HG03575 (cell line): ENCODE data around the gene PABPC1L.

Source experiments
- ATAC-seq: cut with Tn5 transposase; IDR thresholded peaks from one replicate; pipeline ENCODE4 v1.9.1; 2021; ENCODE audit not compliant: unreplicated experiment, insufficient number of reproducible peaks, low FRiP score; ENCODE audit errors: extremely low read depth

The PABPC1L gene

GRCh38 chr20:44896583-44896982 lies 13.3 kb upstream of the PABPC1L start:
- ATAC-seq: no peak

DNA sequence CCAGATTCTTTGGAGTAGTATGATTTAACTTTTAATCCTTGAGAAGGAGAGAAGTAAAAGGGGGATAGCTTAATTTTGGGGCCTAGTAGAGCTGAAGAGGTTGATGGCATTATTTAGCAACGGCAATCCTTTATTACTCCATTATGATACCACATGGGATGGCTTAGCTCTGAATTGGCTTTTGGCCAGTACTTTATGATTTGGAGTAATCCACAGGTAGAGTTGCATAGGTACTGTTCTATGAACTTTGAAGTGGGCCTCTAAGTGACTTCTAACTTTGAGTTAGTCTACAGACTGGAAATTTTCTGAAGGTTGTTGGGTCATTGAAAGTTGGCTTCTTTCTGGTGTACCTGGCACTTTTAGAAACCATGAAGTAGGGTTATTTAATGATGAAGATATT lies 12.7 kb upstream of the PABPC1L start:
- ATAC-seq: no peak

DNA sequence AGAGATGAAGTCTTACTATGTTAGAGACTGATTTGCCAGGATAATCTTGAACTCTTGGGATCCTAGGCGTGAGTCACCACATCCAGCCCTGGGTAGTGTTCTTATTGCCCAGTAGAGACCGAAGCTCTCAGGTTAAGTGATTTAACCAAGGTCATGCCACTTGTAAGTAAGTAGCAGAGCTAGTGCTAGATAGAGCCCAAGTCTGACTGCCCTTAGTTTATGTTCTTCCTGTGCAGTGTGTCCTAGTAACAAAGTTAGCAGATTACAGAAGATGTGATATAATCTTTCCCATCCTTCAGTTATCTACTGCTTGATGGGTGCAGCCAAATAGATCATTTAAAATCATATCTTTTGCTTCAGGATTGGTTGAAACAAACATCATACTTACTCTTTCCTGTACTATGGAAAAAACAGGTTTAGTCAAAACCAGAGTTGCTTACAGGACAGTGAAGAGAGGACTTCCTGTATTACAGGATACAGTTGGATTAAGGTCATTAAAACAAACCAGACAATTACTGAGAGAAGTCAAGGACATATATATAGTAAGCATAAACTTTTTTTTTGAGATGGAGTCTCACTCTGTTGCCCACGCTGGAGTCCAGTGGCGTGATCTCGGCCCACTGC lies 9.5 kb upstream of the PABPC1L start:
- ATAC-seq: no peak

DNA sequence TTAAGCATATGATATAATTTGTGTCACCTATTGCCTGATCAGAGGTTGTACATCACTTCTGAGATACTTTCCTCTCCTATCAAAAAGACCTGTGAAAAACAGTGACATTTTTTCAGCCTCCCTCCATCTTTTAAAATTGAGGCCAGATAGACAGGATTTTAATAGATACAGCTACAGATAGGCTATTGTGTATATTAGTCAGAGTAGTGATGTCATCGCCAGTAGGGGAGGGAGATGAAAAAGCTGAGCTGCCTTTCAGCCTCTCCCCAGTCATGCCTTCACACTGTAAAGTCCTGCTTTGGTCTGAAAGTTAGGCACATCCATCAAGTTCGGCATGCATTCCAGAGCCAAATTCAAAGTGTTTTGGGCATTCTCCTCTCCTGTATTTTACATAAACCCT lies 7.9 kb upstream of the PABPC1L start:
- no peak for ATAC-seq

DNA sequence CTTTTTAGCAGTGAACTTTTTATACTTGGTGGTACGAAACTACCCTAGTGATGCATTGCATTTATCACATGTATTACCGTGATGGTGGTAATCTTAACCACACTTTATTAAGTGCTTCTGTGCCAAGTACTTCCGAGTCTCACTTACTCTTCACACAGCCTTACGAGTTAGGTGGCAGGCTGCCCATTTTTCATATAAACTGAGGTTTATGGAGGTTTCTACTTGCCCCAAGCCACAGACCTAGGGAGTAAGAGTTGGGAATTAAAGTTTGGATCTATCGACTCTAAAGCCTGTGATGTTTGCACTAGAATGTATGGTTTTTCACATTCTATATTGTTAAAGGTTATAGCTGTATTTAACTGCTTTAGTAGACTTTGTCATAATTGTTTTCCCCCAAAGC lies 5.5 kb upstream of the PABPC1L start:
- no peak for ATAC-seq

GRCh38 chr20:44908987-44909871 lies 631 bp upstream of the PABPC1L start:
- ATAC-seq: no peak

DNA sequence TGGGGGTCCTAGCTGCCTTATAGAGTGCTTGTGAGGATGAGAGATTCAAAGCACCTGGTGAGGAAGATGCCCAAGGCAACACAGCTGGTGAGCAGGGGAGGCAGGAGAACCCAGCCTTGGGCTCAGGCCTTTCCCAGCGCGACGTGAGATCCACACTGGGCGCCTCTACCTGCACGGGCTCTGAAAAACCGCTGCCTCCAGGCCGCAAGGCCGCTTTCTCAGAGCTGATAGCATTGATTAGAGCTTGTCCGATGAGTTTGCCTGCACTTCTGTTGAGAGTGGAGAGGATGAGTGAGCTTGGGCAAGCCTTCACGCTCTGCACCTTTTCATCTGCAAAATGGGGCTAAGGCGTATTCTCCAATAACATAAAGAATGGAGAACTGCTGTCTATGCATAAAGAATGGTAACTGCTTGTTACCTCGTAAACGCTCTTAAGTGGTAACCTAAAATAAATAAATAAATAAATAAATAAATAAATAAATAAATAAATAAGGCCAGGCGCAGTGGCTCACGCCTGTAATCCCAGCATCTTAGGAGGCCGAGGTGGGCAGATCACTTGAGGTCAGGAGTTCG lies 916 bp downstream of the PABPC1L start:
- ATAC-seq: no peak

- ATAC-seq: no peak
These were observed 1.5 kb downstream of the PABPC1L start for GRCh38 chr20:44911264-44911921.

- no peak for ATAC-seq
These were observed 2.3 kb downstream of the PABPC1L start for GRCh38 chr20:44912189-44912588.

GRCh38 chr20:44914924-44915323 lies 5.1 kb downstream of the PABPC1L start:
- ATAC-seq: no peak

GRCh38 chr20:44916586-44916985 lies 6.7 kb downstream of the PABPC1L start:
- ATAC-seq: no peak

DNA sequence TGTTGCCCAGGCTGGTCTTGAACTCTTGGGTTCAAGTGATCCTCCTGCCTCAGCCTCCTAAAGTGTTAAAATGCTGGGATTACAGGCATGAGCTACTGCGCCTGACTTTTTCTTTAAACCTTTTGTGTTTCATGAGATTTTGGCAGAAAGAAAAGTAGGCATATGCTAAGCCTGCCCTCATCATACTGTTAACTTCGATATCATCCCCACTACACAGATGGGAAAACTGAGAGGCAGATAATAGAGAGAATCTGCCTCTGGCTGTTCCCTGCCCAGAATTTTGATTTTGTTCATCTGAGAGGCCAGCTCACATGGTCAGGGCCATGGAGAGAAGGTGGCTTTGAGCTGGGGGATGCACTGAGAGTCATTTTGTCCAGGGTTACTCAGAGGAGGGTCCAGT lies 7.5 kb downstream of the PABPC1L start:
- ATAC-seq: no peak

DNA sequence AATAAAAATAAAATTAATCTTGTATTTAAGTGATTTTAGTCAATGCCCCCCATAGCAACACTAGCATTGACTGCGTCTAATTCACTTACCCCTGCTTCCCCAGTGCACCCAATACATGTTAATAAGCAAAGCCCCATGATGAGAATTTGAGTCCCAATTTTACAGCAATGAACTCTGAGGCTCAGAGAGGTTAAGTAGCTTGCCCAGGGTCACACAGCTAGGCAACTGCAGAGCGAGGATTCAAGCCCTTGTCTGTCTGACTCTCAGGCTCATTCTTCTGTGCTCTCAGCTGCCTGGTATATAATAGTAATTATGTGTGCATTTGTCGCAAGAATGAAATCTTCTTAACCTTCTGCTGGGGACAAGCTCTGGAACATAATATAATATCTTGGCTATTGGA lies 8.5 kb downstream of the PABPC1L start:
- no peak for ATAC-seq

- ATAC-seq: no peak
These were observed 8.9 kb downstream of the PABPC1L start for GRCh38 chr20:44918761-44919160.

DNA sequence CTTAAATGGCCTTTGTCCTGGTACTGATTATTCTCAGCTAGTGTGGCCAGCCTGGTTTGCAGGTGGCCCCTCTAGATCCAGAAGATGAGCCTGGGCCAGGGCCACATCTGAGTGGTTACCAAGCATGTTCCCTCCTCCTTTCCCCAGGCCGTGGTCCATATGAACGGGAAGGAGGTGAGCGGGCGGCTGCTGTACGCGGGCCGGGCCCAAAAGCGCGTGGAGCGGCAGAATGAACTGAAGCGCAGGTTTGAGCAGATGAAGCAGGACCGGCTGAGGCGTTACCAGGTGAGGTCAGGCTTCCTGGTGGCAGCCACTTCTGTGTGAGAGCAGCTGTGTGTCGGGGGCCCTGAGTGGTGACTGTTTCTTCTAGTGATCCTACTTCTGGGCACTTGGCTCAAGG lies 11.6 kb downstream of the PABPC1L start:
- no peak for ATAC-seq

DNA sequence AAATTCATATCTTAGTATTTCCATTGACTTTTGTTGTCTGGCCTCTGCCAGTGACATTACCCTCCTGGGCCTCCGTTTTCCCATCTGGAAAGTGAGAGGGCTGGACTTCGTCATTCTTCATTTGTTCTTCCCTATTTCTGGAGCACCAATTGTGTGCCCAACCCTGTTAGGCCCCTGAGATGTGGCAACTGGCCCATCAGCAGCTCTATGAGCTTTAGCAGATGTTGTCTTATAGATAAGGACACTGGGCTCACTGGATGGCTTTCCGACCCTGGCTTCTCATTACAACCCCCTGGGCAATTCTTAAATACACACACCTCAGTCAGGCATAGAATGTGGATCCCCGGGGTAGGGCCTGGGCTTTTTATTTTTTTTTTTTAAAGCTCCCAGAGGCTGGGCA lies 14.7 kb downstream of the PABPC1L start:
- no peak for ATAC-seq

- no peak for ATAC-seq
These were observed 18.7 kb downstream of the PABPC1L start for GRCh38 chr20:44928595-44928994.

GRCh38 chr20:44930517-44931168 lies 20.8 kb downstream of the PABPC1L start:
- ATAC-seq: no peak

GRCh38 chr20:44931911-44932310 lies 22.1 kb downstream of the PABPC1L start:
- ATAC-seq: no peak
